Activated CD8-positive, alpha-beta T cell treated with anti-CD3 and anti-CD28 coated beads, Interleukin-2, amount 10 ng/mL, durations not matched to agents 7 days and 5 days (primary cell): ENCODE results near the gene GNA15. TPM values are rescaled to one million over a fixed set of nuclear protein-coding genes. Genes with fewer than 3 reads are reported as not detected.
"Not testable (repeated sequence)": the region's sequence is repeated elsewhere in the genome, so short reads cannot be mapped to it uniquely, and the experiment has no call there.

ENCODE experiments used
- ATAC-seq: fragments of 150-1000 bp; cut with Tn5 transposase; one replicate; pipeline ENCODE4 v1.10.0; 2021; ENCODE audit warnings: moderate library complexity
- CTCF ChIA-PET: fragments of 350-600 bp; sonication (Branson Sonifier 250); formaldehyde crosslinking; loops from one replicate; lab custom pipeline; 2021; ENCODE audit warnings: antibody characterized with exemption; lab: Charles Lee
- POLR2A ChIA-PET: fragments of 350-600 bp; sonication (Branson Sonifier 250); formaldehyde crosslinking; loops from one replicate; lab custom pipeline; 2021; ENCODE audit warnings: antibody characterized with exemption; lab: Charles Lee
- DNase-seq: peaks from one replicate; pipeline ENCODE4 v3.0.0-alpha.2; 2020
- H3K27ac Mint-ChIP-seq: one replicate; pipeline ENCODE4 v1.8.0; 2021; ENCODE audit warnings: mild to moderate bottlenecking, mixed read lengths
- H3K27me3 Mint-ChIP-seq: one replicate; pipeline ENCODE4 v1.8.0; 2021; ENCODE audit warnings: low read depth, mixed read lengths
- H3K36me3 Mint-ChIP-seq: one replicate; pipeline ENCODE4 v1.8.0; 2021; ENCODE audit warnings: low read depth, mixed read lengths
- H3K4me1 Mint-ChIP-seq: one replicate; pipeline ENCODE4 v1.8.0; 2021; ENCODE audit warnings: low read depth, mixed read lengths
- H3K4me3 Mint-ChIP-seq: one replicate; pipeline ENCODE4 v1.8.0; 2021; ENCODE audit warnings: mild to moderate bottlenecking, mixed read lengths
- H3K9me3 Mint-ChIP-seq: one replicate; pipeline ENCODE4 v1.8.0; 2022; ENCODE audit warnings: mixed read lengths; ENCODE audit not compliant: insufficient read depth
- total RNA-seq, 2 experiments: library from RNA; stranded (reverse); gene quantifications; one replicate each; pipeline ENCODE4 v1.2.3, GENCODE V29; 2021

GNA15 gene
- total RNA-seq, 2 experiments from 2014 or later = 23.8 to 24.5 TPM

- ATAC-seq = no peak
Observed at GRCh38 chr19:3153286-3154230, 17.7 kb downstream of the GNA15 start.

GRCh38 chr19:3154447-3154846 lies 18.6 kb downstream of the GNA15 start:
- Mint-ChIP-seq H3K4me1 (peaks cover 21% of the 10 kb centered on the region), H3K36me3 (peaks cover 29% of the 10 kb centered on the region)
- CTCF ChIA-PET, H3K4me3 Mint-ChIP-seq, POLR2A ChIA-PET, DNase-seq, H3K27ac Mint-ChIP-seq, H3K9me3 Mint-ChIP-seq, H3K27me3 Mint-ChIP-seq, ATAC-seq: not testable (repeated sequence)

More at GRCh38 chr19:3153286-3154230, 17.7 kb downstream of the GNA15 start:
- Mint-ChIP-seq H3K4me1 (peaks cover 20% of the 10 kb centered on the region), H3K27ac (no peak overlapping the region), H3K9me3 (peaks cover 7% of the 10 kb centered on the region), H3K27me3 (no peaks in the 10 kb centered on the region), H3K36me3 (peaks cover 35% of the 10 kb centered on the region), H3K4me3 (no peak overlapping the region)
- POLR2A ChIA-PET = no interaction called here
- CTCF ChIA-PET = interaction anchor here (2.4 kb wide), 1 partner anchor 10 kb away, joined by 8 read pairs; no protein-coding TSS in a partner anchor
- DNase-seq = no peak

GRCh38 chr19:3154957-3155736 lies 19.3 kb downstream of the GNA15 start:
- ChIA-PET POLR2A (no interaction called here), CTCF (interaction anchor here (0.6 to 1.2 kb wide), 2 partner anchors 8 to 120 kb away, joined by 4 read pairs; no protein-coding TSS in a partner anchor)
- Mint-ChIP-seq H3K9me3 (peaks cover 7% of the 10 kb centered on the region), H3K27ac (no peak overlapping the region), H3K27me3 (no peaks in the 10 kb centered on the region), H3K36me3 (peaks cover 30% of the 10 kb centered on the region), H3K4me3 (no peak overlapping the region), H3K4me1 (peaks cover 19% of the 10 kb centered on the region)
- DNase-seq (peak; percentile 85), ATAC-seq (peak; percentile 89)

- no peaks in the 10 kb centered on the region for H3K27me3 Mint-ChIP-seq
- ATAC-seq = no peak
- no peak for DNase-seq
- H3K36me3 Mint-ChIP-seq = peaks cover 45% of the 10 kb centered on the region
- H3K4me1 Mint-ChIP-seq = peaks cover 30% of the 10 kb centered on the region
- peak overlapping the region; percentile 46 for H3K27ac Mint-ChIP-seq
- CTCF ChIA-PET = interaction anchor here (2.5 kb wide), 1 partner anchor 11 kb away, joined by 8 read pairs; no protein-coding TSS in a partner anchor
- H3K9me3 Mint-ChIP-seq = peaks cover 7% of the 10 kb centered on the region
- POLR2A ChIA-PET = interaction anchor here (0.6 to 1.1 kb wide), 2 partner anchors 23 to 174 kb away, joined by 3 read pairs; no protein-coding TSS in a partner anchor
- no peak overlapping the region for H3K4me3 Mint-ChIP-seq
Observed at GRCh38 chr19:3157096-3157845, 21.4 kb downstream of the GNA15 start.

- no peak overlapping the region for H3K27ac Mint-ChIP-seq
- H3K4me1 Mint-ChIP-seq = peaks cover 48% of the 10 kb centered on the region
- peaks cover 65% of the 10 kb centered on the region for H3K36me3 Mint-ChIP-seq
- no peaks in the 10 kb centered on the region for H3K27me3 Mint-ChIP-seq
- ATAC-seq = no peak
- H3K9me3 Mint-ChIP-seq = peaks cover 7% of the 10 kb centered on the region
- H3K4me3 Mint-ChIP-seq = no peak overlapping the region
- POLR2A ChIA-PET = no interaction called here
- CTCF ChIA-PET = interaction anchor here (0.6 to 3.6 kb wide), 6 partner anchors 13 to 209 kb away, joined by 3 to 17 read pairs (median 9); no protein-coding TSS in a partner anchor
- DNase-seq = no peak
Observed at GRCh38 chr19:3159565-3159964, 23.7 kb downstream of the GNA15 start.

GRCh38 chr19:3160219-3160618 lies 24.4 kb downstream of the GNA15 start:
- Mint-ChIP-seq H3K4me3 (no peak overlapping the region), H3K27ac (peak overlapping the region; percentile 22), H3K36me3 (peaks cover 70% of the 10 kb centered on the region), H3K27me3 (no peaks in the 10 kb centered on the region), H3K9me3 (peaks cover 8% of the 10 kb centered on the region), H3K4me1 (peaks cover 53% of the 10 kb centered on the region)
- POLR2A ChIA-PET = no interaction called here
- ATAC-seq (no peak), DNase-seq (no peak)
- CTCF ChIA-PET = interaction anchor here (0.6 to 3.6 kb wide), 5 partner anchors 17 to 209 kb away, joined by 3 to 17 read pairs (median 10); no protein-coding TSS in a partner anchor

- Mint-ChIP-seq H3K27ac (no peak overlapping the region), H3K27me3 (no peaks in the 10 kb centered on the region), H3K36me3 (peaks cover 79% of the 10 kb centered on the region), H3K4me1 (peaks cover 60% of the 10 kb centered on the region), H3K4me3 (no peak overlapping the region), H3K9me3 (peaks cover 15% of the 10 kb centered on the region)
- ChIA-PET POLR2A (interaction anchor here (1.0 kb wide), 1 partner anchor 30 kb away, joined by 3 read pairs; no protein-coding TSS in a partner anchor), CTCF (interaction anchor here (0.9 to 3.6 kb wide), 12 partner anchors 9 to 211 kb away, joined by 3 to 18 read pairs (median 4); no protein-coding TSS in a partner anchor)
- DNase-seq = no peak
- no peak for ATAC-seq
Observed at GRCh38 chr19:3161453-3161852, 25.6 kb downstream of the GNA15 start.

GRCh38 chr19:3162418-3163229 lies 26.8 kb downstream of the GNA15 start:
- Mint-ChIP-seq H3K4me1 (peaks cover 55% of the 10 kb centered on the region), H3K4me3 (no peak overlapping the region), H3K9me3 (peaks cover 9% of the 10 kb centered on the region), H3K36me3 (peaks cover 76% of the 10 kb centered on the region), H3K27ac (peak overlapping the region; percentile 67), H3K27me3 (no peaks in the 10 kb centered on the region)
- POLR2A ChIA-PET = interaction anchor here (1.0 kb wide), 1 partner anchor 31 kb away, joined by 3 read pairs; no protein-coding TSS in a partner anchor
- ATAC-seq = no peak
- CTCF ChIA-PET = interaction anchor here (0.9 to 4.1 kb wide), 16 partner anchors 9 to 212 kb away, joined by 3 to 27 read pairs (median 4); no protein-coding TSS in a partner anchor
- DNase-seq = peak; percentile 61

- POLR2A ChIA-PET = interaction anchor here (0.6 to 0.7 kb wide), 2 partner anchors 17 to 24 kb away, joined by 3 to 4 read pairs; no protein-coding TSS in a partner anchor
- peak; percentile 91 for ATAC-seq
- Mint-ChIP-seq H3K9me3 (peaks cover 7% of the 10 kb centered on the region), H3K4me3 (no peak overlapping the region), H3K27ac (peak overlapping the region; percentile 67), H3K36me3 (peaks cover 69% of the 10 kb centered on the region), H3K27me3 (no peaks in the 10 kb centered on the region), H3K4me1 (peaks cover 52% of the 10 kb centered on the region)
- CTCF ChIA-PET = interaction anchor here (0.6 to 4.1 kb wide), 13 partner anchors 11 to 213 kb away, joined by 3 to 27 read pairs (median 5); no protein-coding TSS in a partner anchor
- peak; percentile 78 for DNase-seq
Observed at GRCh38 chr19:3163230-3163886, 27.5 kb downstream of the GNA15 start.
